DOHH2 (cell line): ENCODE measurements around the gene CRTC2.
A peak's percentile ranks its signal among the peaks of the same experiment; 100 is the strongest.

Experiments used
- H3F3A ChIP-seq: fragments of 200-600 bp; sonication (generic), shearing (Covaris generic); 2 replicates; pipeline ENCODE4 v1.6.0; 2016; ENCODE audit warnings: antibody characterized with exemption, mild to moderate bottlenecking; ENCODE audit not compliant: control insufficient read depth, insufficient read depth
- H3K27ac ChIP-seq: fragments of 200-600 bp; sonication (generic); 2 replicates; pipeline ENCODE4 v1.5.1; 2014; ENCODE audit warnings: low read depth, mild to moderate bottlenecking, low read length, moderate library complexity
- H3K27me3 ChIP-seq: fragments of 200-600 bp; sonication (generic); 2 replicates; pipeline ENCODE4 v1.6.1; 2014; ENCODE audit warnings: mild to moderate bottlenecking, low read length, mixed read lengths; ENCODE audit not compliant: control insufficient read depth
- H3K36me3 ChIP-seq: fragments of 200-600 bp; sonication (generic); 2 replicates; pipeline ENCODE4 v1.6.1; 2014; ENCODE audit warnings: mild to moderate bottlenecking, low read length, moderate library complexity, mixed read lengths; ENCODE audit not compliant: control insufficient read depth
- H3K4me1 ChIP-seq: fragments of 200-600 bp; sonication (generic); 2 replicates; pipeline ENCODE4 v1.6.1; 2014; ENCODE audit warnings: mild to moderate bottlenecking, low read length, mixed read lengths; ENCODE audit not compliant: control insufficient read depth
- H3K4me2 ChIP-seq: fragments of 200-600 bp; sonication (generic); 2 replicates; pipeline ENCODE4 v1.6.0; 2014; ENCODE audit warnings: mild to moderate bottlenecking, low read length, moderate library complexity
- H3K4me3 ChIP-seq: fragments of 200-600 bp; sonication (generic); 2 replicates; pipeline ENCODE4 v1.5.1; 2014; ENCODE audit warnings: mild to moderate bottlenecking, low read length, mixed read lengths
- H3K79me2 ChIP-seq: fragments of 200-600 bp; sonication (generic); 2 replicates; pipeline ENCODE4 v1.6.1; 2014; ENCODE audit warnings: mild to moderate bottlenecking, low read length, mixed read lengths; ENCODE audit not compliant: control insufficient read depth
- H3K9me2 ChIP-seq: fragments of 200-600 bp; sonication (generic); replicated peaks from 2 replicates; pipeline ENCODE4 v1.6.1; 2014; ENCODE audit warnings: mild to moderate bottlenecking, low read length, mixed read lengths; ENCODE audit not compliant: control insufficient read depth
- H3K9me3 ChIP-seq: fragments of 200-600 bp; sonication (generic); 2 replicates; pipeline ENCODE4 v1.6.1; 2014; ENCODE audit warnings: antibody characterized with exemption, low read length, mixed read lengths; ENCODE audit not compliant: control insufficient read depth, insufficient read depth
- H4K20me1 ChIP-seq: fragments of 200-600 bp; sonication (generic); 2 replicates; pipeline ENCODE4 v1.6.0; 2014; ENCODE audit warnings: low read depth, mild to moderate bottlenecking, antibody characterized with exemption, low read length, moderate library complexity; ENCODE audit not compliant: control insufficient read depth, insufficient read depth
- EZH2phosphoT487 ChIP-seq: fragments of 200-600 bp; sonication (generic); IDR thresholded peaks from 2 replicates; pipeline ENCODE4 v1.6.1; 2017; ENCODE audit warnings: borderline replicate concordance, mild to moderate bottlenecking, antibody characterized with exemption, low read length, moderate library complexity, mixed read lengths
- TF ChIP-seq, protein P1 (sequence below): fragments of 200-600 bp; sonication (generic); IDR thresholded peaks from one replicate; pipeline ENCODE4 v1.5.1; 2014; ENCODE audit warnings: antibody characterized with exemption, mild to moderate bottlenecking, low read depth, low read length; ENCODE audit not compliant: poor library complexity, severe bottlenecking

CRTC2 gene

DNA sequence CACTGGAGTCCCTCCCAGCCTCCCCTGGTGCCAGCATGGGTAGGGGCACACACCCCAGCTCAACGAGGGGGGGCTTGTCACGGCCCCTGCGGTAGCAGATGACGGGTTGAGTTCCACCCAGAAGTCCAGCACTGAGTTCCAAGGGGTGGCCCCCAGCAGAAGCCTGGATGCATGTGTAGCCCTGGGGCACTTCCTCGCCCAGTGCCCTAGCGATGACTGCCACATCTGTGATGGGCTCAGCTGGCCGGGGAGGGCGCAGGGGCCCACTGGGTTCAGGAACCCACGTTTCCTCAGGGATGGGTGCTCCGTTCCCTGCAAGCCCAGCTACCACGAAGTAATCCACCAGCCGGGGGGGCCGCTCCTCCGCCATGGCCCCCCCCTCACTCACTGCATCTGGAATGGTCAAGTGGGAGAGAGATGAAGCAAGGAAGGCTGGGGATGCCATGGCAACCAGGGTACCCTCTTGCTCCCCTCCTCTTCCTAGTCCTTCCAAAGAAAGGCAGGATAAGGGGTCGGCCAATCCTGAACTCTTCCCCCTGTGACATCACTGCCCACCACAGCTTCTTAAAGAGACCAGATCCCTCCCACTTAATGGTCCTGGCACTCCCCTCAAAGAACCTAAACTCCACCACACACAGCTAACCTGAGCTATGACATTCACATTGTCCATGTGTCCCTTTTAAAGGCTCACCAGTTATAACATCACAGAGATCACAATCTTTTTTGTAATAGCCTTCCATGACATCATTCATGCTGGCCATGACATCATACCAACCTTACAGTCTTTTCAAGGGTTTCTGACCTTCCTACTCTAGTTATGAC, 14.2 kb downstream of the CRTC2 start:
- Histone ChIP-seq H3K4me3 (peak overlapping the region; percentile 76), H3K9me3 (no peaks in the 10 kb centered on the region), H3K9me2 (no peaks in the 10 kb centered on the region), H4K20me1 (no peaks in the 10 kb centered on the region), H3K27ac (peak overlapping the region; percentile 90), H3K36me3 (peaks cover 86% of the 10 kb centered on the region), H3F3A (peaks cover 17% of the 10 kb centered on the region), H3K4me1 (peaks cover 41% of the 10 kb centered on the region), H3K79me2 (peaks cover 34% of the 10 kb centered on the region), H3K27me3 (no peaks in the 10 kb centered on the region), H3K4me2 (peak overlapping the region; percentile 86)
- no peak for TF ChIP-seq EZH2phosphoT487
- TF ChIP-seq, protein P1, sequence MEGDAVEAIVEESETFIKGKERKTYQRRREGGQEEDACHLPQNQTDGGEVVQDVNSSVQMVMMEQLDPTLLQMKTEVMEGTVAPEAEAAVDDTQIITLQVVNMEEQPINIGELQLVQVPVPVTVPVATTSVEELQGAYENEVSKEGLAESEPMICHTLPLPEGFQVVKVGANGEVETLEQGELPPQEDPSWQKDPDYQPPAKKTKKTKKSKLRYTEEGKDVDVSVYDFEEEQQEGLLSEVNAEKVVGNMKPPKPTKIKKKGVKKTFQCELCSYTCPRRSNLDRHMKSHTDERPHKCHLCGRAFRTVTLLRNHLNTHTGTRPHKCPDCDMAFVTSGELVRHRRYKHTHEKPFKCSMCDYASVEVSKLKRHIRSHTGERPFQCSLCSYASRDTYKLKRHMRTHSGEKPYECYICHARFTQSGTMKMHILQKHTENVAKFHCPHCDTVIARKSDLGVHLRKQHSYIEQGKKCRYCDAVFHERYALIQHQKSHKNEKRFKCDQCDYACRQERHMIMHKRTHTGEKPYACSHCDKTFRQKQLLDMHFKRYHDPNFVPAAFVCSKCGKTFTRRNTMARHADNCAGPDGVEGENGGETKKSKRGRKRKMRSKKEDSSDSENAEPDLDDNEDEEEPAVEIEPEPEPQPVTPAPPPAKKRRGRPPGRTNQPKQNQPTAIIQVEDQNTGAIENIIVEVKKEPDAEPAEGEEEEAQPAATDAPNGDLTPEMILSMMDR, result no peak

DNA sequence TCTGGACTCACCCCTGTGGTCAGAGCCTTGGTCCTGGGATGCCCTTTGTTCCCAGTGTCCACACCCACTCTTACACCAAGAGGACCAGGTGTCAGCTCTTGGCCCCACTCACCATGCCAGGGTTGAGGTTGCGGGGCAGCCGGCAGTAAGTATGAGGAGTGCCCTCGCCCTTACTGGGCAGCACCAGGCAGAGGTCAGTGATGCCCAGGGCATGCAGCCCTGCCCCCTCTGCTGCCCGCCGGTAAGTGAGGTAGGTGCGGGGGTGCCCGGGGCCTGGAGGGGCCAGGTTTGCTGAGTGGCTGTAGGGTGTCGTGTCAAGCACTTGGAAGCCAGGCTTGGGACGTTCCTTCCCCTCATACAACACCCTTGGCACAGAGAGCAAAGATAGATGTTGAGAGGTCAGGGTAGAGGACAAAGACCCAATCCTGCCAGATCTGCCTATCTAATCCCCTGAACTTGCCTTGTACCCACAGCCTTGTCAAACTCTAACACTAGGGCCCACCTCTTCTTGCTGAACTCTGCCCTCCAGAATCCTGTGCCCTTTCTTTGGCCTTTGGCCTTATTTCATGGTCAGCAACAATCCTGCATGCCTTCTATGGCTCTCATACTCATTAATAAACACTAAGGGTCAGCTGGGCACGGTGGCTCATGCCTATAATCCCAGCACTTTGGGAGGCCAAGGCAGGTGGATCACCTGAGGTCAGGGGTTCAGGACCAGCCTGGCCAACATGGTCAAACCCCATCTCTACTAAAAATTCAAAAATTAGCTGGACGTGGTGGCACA, 15.5 kb downstream of the CRTC2 start:
- Histone ChIP-seq H3K4me3 (no peak overlapping the region), H3K36me3 (peaks cover 80% of the 10 kb centered on the region), H3K9me2 (no peaks in the 10 kb centered on the region), H3K4me1 (peaks cover 29% of the 10 kb centered on the region), H3K9me3 (no peaks in the 10 kb centered on the region), H3K27ac (no peak overlapping the region), H3K27me3 (no peaks in the 10 kb centered on the region), H4K20me1 (no peaks in the 10 kb centered on the region), H3K79me2 (peaks cover 34% of the 10 kb centered on the region), H3F3A (peaks cover 13% of the 10 kb centered on the region), H3K4me2 (no peak overlapping the region)
- TF ChIP-seq, protein P1, result no peak
- TF ChIP-seq EZH2phosphoT487, result no peak

DNA sequence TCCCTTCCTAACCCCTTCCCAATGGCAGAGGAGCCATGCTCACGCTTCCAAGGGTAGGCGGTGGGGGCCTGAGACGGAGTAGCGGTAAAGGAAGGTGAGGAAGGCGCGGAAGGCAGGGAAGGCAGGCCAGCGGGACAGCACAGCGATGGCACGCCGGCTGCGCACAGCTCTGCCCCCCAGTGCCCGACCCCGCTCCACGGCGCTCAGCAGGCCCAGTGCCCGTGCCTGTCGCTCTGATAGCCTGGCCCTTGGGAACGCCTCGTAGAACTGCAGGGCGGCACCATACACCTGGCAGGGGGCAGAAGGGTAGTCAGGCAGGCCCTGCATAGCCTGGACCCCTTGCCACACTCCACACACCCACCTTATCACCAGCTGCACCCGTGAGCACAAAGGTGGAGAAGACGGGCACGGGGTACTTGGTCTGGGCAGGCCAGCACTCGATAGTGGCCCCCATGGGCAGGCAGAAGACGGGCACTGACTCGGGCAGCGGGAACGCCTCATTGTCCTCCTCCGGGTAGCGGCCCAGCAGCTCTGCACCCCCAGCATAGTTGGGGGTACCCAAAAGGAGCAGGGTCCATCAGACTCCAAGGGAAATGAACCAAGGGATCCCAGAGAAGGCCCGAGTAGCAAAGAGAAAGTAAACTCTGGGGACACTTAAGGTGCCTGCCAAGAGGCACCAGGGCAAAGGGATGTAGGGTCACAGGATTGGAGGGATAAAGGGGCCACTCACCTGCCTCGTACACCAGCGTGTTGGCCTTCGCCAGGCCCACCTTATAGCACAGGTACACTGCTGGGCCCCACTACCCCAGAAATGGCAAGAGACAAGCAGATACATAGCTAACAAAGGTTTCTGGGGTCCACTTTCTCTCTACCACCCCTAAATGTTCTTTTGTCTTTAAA, 16.3 kb downstream of the CRTC2 start:
- no peaks in the 10 kb centered on the region for H3K9me2 ChIP-seq
- peaks cover 82% of the 10 kb centered on the region for H3K36me3 ChIP-seq
- H3K27ac ChIP-seq, result no peak overlapping the region
- no peaks in the 10 kb centered on the region for H4K20me1 ChIP-seq
- peaks cover 34% of the 10 kb centered on the region for H3K79me2 ChIP-seq
- no peak overlapping the region for H3K4me2 ChIP-seq
- no peaks in the 10 kb centered on the region for H3K27me3 ChIP-seq
- H3K9me3 ChIP-seq, result no peaks in the 10 kb centered on the region
- H3F3A ChIP-seq, result peaks cover 4% of the 10 kb centered on the region
- no peak for TF ChIP-seq EZH2phosphoT487
- TF ChIP-seq, protein P1, result no peak
- no peak overlapping the region for H3K4me3 ChIP-seq
- peaks cover 20% of the 10 kb centered on the region for H3K4me1 ChIP-seq
